GM21423 (cell line): ENCODE data around the gene STAP1.
"Not testable (repeated sequence)": the region's sequence is repeated elsewhere in the genome, so short reads cannot be mapped to it uniquely, and the experiment has no call there.

ENCODE experiments used
- ATAC-seq: cut with Tn5 transposase; IDR thresholded peaks from one replicate; pipeline ENCODE4 v1.9.1; 2021; ENCODE audit warnings: mild to moderate bottlenecking, moderate library complexity; ENCODE audit not compliant: unreplicated experiment

The STAP1 gene

GRCh38 chr4:67558493-67558892, at the start of gene STAP1:
STAP1 (plus strand) TSS chr4:67558727; CDS start chr4:67558810, 83 bp downstream.
- ATAC-seq, result peak; percentile 69

- ATAC-seq, result no peak
Measured at GRCh38 chr4:67512501-67512900, 46.0 kb upstream of the STAP1 start.

GRCh38 chr4:67520141-67520540, 38.4 kb upstream of the STAP1 start:
- no peak for ATAC-seq

GRCh38 chr4:67521506-67521905, 37.0 kb upstream of the STAP1 start:
- ATAC-seq, result no peak

GRCh38 chr4:67522230-67522629, 36.3 kb upstream of the STAP1 start:
- no peak for ATAC-seq

GRCh38 chr4:67522851-67523671, 35.5 kb upstream of the STAP1 start:
- ATAC-seq, result no peak

GRCh38 chr4:67524140-67524539, 34.4 kb upstream of the STAP1 start:
- ATAC-seq, result not testable (repeated sequence)

GRCh38 chr4:67531379-67531962, 27.1 kb upstream of the STAP1 start:
- ATAC-seq, result no peak

GRCh38 chr4:67532397-67532796, 26.1 kb upstream of the STAP1 start:
- ATAC-seq, result not testable (repeated sequence)

GRCh38 chr4:67533112-67533511, 25.4 kb upstream of the STAP1 start:
- ATAC-seq, result no peak

GRCh38 chr4:67535280-67535840, 23.2 kb upstream of the STAP1 start:
- no peak for ATAC-seq

- ATAC-seq, result no peak
Measured at GRCh38 chr4:67539830-67540229, 18.7 kb upstream of the STAP1 start.

GRCh38 chr4:67542076-67542475, 16.5 kb upstream of the STAP1 start:
- ATAC-seq, result no peak

GRCh38 chr4:67545199-67546003, 13.1 kb upstream of the STAP1 start, which contains the start of gene CENPC:
CENPC (minus strand) TSS chr4:67545503; CDS start chr4:67545355, 148 bp downstream.
- ATAC-seq, result peak; percentile 96

GRCh38 chr4:67546004-67546356, 12.5 kb upstream of the STAP1 start:
- no peak for ATAC-seq

GRCh38 chr4:67546971-67547370, 11.6 kb upstream of the STAP1 start:
- no peak for ATAC-seq

GRCh38 chr4:67549123-67549522, 9.4 kb upstream of the STAP1 start:
- ATAC-seq, result peak; percentile 32

GRCh38 chr4:67550451-67550850, 8.1 kb upstream of the STAP1 start:
- ATAC-seq, result peak; percentile 33

- no peak for ATAC-seq
Measured at GRCh38 chr4:67550857-67551256, 7.7 kb upstream of the STAP1 start.

GRCh38 chr4:67552146-67552792, 6.3 kb upstream of the STAP1 start:
- not testable (repeated sequence) for ATAC-seq

GRCh38 chr4:67554096-67554495, 4.4 kb upstream of the STAP1 start:
- no peak for ATAC-seq
